M059J (cell line): ENCODE measurements around the gene SPRING1. TPM values are rescaled to one million over a fixed set of nuclear protein-coding genes. Genes with fewer than 3 reads are reported as not detected.
A peak's percentile ranks its signal among the peaks of the same experiment; 100 is the strongest.

Experiments used
- DNase-seq: peaks from one replicate; pipeline ENCODE4 v3.0.0-alpha.2; 2012; ENCODE audit warnings: low read depth
- total RNA-seq: library from RNA; depleted of rRNA; stranded (reverse); fragments of >200 nt; shearing (Covaris generic); gene quantifications from 2 replicates; pipeline ENCODE4 v1.2.3, GENCODE V29; 2014

SPRING1 gene
- total RNA-seq, 1 experiment from 2014 or later: 28.3 TPM

- DNase-seq: peak; percentile 65
These were observed 28.8 kb downstream of the SPRING1 start for GRCh38 chr12:116708826-116709756.

GRCh38 chr12:116707751-116708150 is 30.1 kb downstream of the SPRING1 start:
- no peak for DNase-seq

- peak; percentile 55 for DNase-seq
These were observed 34.6 kb downstream of the SPRING1 start for GRCh38 chr12:116703214-116703795.

DNA sequence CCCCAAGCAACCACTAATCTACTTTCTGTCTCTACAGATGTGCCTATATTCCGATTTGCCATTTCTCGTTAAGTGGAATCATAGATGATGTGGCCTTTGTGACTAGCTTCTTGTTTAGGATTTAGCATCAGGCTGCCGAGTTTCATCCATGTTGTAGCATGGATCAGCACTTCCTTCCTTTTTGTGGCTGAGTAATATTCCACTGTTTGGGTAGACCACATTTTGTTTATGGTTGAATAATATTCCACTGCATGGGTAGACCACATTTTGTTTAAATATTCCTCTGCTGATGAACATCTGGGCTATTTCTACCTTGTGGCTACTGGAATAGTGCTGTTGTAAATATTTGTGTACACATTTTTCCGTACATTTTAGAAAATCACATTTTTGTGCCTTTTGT is 36.4 kb downstream of the SPRING1 start:
- no peak for DNase-seq

GRCh38 chr12:116700066-116700465 is 37.8 kb downstream of the SPRING1 start:
- no peak for DNase-seq

GRCh38 chr12:116698554-116699075 is 39.3 kb downstream of the SPRING1 start:
- DNase-seq: no peak

- no peak for DNase-seq
These were observed 39.8 kb downstream of the SPRING1 start for GRCh38 chr12:116698116-116698515.

DNA sequence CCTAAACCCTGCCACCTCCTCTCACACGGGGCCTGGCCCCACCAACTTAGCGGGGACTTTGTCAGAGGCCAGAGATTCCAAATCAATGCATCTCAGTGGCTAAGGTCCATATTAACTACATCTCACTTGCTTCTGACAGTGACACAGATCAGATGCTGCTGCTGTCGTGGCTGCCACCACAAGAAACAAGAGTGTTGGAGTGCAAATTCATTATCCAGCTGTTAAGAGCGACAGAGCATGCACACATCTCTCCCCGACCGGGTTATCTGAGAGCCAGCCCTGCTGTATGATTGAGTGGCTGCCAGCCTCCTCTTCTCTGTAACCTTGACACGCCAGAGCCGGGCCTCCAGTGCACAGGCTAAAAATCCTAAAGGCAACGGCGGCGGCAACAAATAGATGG is 40.2 kb downstream of the SPRING1 start:
- no peak for DNase-seq

GRCh38 chr12:116697305-116697704 is 40.6 kb downstream of the SPRING1 start:
- DNase-seq: peak; percentile 39

DNA sequence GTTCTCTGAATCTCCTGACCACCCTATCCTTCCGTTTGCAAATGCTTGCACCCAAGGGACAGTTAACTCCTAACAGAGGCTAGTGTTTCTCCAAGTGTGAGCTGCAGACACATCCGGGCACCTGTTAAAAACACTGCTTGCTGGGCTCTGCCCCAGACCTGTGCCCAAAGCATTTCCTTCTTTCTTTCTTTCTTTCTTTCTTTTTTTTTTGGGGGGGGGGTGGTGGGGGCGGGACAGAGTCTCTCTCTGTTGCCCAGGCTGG is 42.5 kb downstream of the SPRING1 start:
- no peak for DNase-seq

GRCh38 chr12:116694653-116695463 is 43.0 kb downstream of the SPRING1 start:
- DNase-seq: no peak

DNA sequence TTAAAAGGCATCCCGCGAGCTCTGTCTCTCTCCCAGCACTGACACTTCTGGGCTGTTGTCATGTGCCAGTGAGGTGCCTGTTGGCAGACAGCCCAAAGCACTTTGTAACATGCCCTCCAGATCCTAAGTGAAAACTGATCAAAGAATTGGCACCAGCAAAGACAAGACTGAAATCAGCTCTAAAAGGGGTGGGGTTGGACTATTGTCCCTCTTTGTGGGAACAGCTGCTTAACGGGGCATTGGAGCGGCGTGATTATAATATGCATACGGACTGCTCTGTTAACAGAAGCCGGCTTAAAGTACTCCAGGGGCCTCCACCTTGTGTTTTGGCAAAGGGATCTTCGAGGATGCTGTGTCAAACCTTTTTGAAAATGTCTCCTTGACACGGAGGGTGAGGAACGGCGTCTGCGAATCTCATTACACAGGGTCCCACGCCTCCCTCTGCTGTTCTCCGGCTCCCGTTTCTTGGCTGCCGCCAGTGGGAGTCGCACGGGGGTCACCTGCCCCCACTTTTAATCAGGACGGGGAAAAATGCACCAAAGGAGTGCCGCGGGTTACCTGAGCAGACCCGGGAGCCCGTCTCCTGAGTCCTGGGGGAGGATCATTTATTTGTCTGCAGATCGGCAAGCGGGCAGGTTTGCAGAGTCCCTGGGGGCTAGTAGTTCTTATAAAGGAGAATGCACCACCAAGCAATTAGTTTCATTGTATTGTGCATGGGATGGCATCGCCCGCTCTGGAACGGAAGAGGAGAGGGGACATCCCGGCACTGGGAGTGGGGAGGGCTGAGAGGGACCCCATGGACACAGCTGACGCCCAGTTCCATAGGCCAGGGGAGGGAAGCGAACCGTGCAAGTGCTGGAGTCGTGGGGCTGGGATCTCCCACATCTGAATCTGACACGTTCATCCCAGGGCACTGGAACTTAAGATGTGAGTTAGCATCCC is 44.3 kb downstream of the SPRING1 start:
- no peak for DNase-seq

GRCh38 chr12:116692605-116693004 is 45.3 kb downstream of the SPRING1 start:
- no peak for DNase-seq

DNA sequence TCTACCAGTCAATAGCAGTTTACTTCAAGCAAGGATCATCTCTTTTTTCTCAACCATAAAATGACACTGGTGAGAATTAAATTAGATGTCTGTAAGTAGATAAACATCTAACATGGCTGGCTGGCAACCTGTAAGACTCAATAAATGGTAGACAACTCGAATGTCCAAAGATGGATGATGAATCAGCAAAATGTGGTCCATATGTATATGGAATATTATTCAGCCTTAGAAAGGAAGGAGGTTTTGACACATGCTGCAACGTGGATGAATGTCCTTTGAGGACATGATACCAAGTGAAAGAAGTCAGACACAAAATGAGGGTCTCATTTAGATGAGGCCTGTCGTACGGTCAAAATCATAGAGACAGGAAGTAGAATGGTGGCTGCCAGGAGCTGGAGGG is 46.2 kb downstream of the SPRING1 start:
- no peak for DNase-seq

DNA sequence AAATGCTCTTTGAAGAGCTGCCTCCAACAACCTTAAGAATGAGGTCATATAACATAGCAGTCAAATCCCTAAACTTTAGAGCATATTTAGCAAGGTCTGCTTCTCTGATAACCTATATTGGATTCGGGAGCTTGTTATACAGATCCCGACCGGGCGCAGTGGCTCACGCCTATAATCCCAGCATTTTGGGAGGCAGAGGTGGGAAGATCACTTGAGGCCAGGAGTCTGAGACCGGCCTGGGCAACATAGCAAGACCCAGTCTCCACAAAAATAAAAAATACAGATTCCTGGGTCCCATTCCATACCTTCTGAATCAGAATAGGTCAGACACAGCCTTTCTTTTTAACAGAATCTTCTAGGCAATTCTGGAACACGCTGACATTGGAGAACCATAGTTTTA is 46.7 kb downstream of the SPRING1 start:
- DNase-seq: no peak

DNA sequence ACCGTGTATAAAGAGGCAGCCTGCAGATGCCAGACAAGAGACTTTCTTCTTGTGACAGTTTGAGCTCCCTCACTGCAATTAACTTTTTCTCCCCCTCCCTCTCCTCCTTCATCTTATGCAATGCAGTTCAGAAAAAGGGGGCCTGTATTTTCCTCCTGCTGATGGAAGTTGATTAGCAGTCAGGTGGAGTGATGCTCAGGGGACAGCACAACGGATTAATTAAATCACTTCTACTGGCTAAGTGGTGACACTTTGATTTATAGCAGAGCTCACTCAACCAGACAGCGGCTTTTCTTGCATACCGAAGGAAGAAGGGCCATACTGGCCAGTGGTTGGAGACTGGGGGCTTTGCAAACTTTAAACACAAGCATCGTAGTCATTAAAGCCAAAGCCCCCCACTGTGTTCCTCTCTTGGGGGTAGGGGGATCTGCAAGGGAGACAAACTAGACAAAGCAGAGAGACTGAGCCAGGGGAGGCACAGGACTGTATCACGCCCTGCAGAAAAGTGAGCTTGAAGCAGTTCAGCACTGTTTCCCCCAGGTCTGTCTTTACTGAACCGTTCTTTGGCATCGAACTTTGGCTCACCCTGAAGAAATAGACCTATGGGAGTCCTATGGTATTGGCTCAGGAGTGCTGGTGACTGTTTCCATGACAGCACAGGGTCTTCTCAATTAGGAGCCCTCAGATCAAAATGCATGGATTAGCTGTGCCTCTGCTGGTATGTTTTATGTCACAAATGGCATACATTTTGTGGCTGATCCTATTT is 47.7 kb downstream of the SPRING1 start:
- DNase-seq: no peak

DNA sequence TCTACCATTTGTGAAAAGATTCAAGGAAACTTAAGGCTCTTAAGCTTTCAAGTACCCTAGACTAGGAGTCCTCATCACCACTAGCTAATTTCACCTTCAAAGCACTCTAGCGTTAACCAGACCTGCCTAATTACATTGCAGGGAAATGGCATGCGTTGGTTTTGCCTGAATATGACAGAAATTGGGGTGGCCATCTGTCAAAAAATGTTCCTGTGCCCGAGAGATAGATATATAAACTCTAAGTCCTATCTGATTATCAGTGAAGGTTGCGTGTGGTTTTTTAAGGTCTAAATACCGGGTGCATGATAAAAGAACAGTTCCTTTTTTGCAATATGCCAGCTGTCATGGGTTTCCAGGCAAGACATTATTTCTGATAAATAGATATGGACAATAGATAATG is 48.3 kb downstream of the SPRING1 start:
- DNase-seq: no peak
